GM18526 (cell line): ENCODE data around the gene ALDH3A1.

ENCODE experiments used
- POLR2A ChIP-seq: IDR thresholded peaks from 3 replicates; pipeline ENCODE4 v1.6.1; 2011; ENCODE audit not compliant: insufficient read length; ENCODE audit errors: extremely low read depth

Gene ALDH3A1

GRCh38 chr17:19719355-19720209 lies 28.5 kb downstream of the ALDH3A1 start:
- no peak for TF ChIP-seq POLR2A

GRCh38 chr17:19718613-19719354 lies 29.3 kb downstream of the ALDH3A1 start:
- no peak for TF ChIP-seq POLR2A

- no peak for TF ChIP-seq POLR2A
Measured at GRCh38 chr17:19718041-19718612, 30.0 kb downstream of the ALDH3A1 start.

GRCh38 chr17:19717411-19717908 lies 30.6 kb downstream of the ALDH3A1 start:
- no peak for TF ChIP-seq POLR2A

- TF ChIP-seq POLR2A: no peak
Measured at GRCh38 chr17:19717031-19717360, 31.1 kb downstream of the ALDH3A1 start.

- no peak for TF ChIP-seq POLR2A
Measured at GRCh38 chr17:19716108-19717030, 31.7 kb downstream of the ALDH3A1 start, which contains the start of gene SLC47A2. SLC47A2 (minus strand) TSS chr17:19716584; CDS start chr17:19716555, 29 bp downstream.

- TF ChIP-seq POLR2A: no peak
Measured at GRCh38 chr17:19714542-19715411, 33.3 kb downstream of the ALDH3A1 start.

- no peak for TF ChIP-seq POLR2A
Measured at GRCh38 chr17:19713901-19714361, 34.2 kb downstream of the ALDH3A1 start.

GRCh38 chr17:19713462-19713861 lies 34.6 kb downstream of the ALDH3A1 start:
- no peak for TF ChIP-seq POLR2A

GRCh38 chr17:19712436-19713004 lies 35.6 kb downstream of the ALDH3A1 start:
- TF ChIP-seq POLR2A: no peak

GRCh38 chr17:19709841-19710240 lies 38.3 kb downstream of the ALDH3A1 start:
- no peak for TF ChIP-seq POLR2A

GRCh38 chr17:19708431-19709175 lies 39.5 kb downstream of the ALDH3A1 start:
- TF ChIP-seq POLR2A: no peak
